ENCODE data around the gene INSRR. TPM values are rescaled to one million over a fixed set of nuclear protein-coding genes. Genes with fewer than 3 reads are reported as not detected.

INSRR gene
- total and polyA plus RNA-seq, 3 donors from 2014 or later: 1.5 to 7.0 (median 6.4) TPM

DNA sequence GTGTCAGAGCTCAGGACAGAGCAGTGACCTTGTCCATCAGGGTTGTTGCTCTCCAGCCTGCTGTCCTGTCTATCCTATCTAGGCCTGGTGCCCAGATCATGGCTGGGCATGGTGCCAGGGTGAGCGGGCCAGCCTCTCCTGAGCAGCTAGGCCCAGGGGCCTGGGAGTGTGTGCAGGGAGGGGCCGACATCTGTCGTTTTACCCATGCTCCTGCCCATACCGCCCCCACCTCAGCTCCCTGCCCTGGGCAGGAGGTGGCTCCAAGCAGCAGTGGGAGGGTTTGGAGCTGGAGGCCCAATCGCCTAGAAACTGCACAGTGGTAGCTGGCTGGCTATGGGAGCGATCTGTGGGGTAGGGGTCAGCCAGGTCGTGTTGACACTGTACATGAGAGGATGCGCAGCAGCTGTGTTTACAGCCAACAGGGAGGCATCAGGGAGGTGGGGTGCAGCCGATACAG, 6.5 kb downstream of the INSRR start:
- Histone ChIP-seq H3K27me3 (no peaks in the 10 kb centered on the region), H3K27ac (no peak overlapping the region), H3K4me1 (peaks cover 12% of the 10 kb centered on the region), H3K36me3 (ENCODE audit: low read depth, missing control alignments) (no peaks in the 10 kb centered on the region), H3K9me3 (no peaks in the 10 kb centered on the region), H3K4me3 (no peak overlapping the region)
- intact Hi-C loops (cut with DNase I; ENCODE audit: low total_unique reads): no loop called here
- 37% methylated on average over 9 of the region's 9 CpGs; no CpG with 5 or more reads in 1 of the 2 donors for WGBS, 2 donors
- DNase-seq: peak; percentile 94
- TF ChIP-seq POLR2A (IDR thresholded peaks at IDR 0.05) (no peak), CTCF (IDR thresholded peaks at IDR 0.05) (no peak)

- intact Hi-C loops (cut with DNase I; ENCODE audit: low total_unique reads): no loop called here
- peak; percentile 50 for DNase-seq
- WGBS, 2 donors: 67 to 84% methylated on average over 7 to 17 of the region's 17 CpGs
- Histone ChIP-seq H3K4me3 (no peak overlapping the region), H3K36me3 (ENCODE audit: low read depth, missing control alignments) (no peaks in the 10 kb centered on the region), H3K4me1 (peaks cover 9% of the 10 kb centered on the region), H3K9me3 (no peaks in the 10 kb centered on the region), H3K27ac (no peak overlapping the region), H3K27me3 (no peaks in the 10 kb centered on the region)
- TF ChIP-seq CTCF (IDR thresholded peaks at IDR 0.05) (no peak), POLR2A (IDR thresholded peaks at IDR 0.05) (no peak)
Measured at GRCh38 chr1:156851779-156852417, 7.0 kb downstream of the INSRR start.

DNA sequence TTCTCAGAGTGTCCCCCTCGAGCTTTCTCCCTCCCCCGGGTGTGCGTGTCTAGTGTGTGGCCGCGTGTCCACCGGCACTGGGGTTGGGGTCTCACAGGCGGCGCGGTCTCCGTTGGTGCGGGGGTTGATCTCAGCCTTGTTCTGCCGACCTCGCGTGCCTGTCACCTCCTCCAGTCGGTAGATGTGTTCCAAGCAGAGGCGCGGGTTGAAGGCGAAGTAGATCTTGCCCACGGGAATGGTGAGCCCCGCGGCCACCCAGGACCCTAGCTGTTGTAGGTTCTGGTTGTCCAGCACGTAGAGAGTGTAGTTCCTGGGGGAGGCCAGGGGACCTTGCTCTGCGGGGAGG, 9.8 kb downstream of the INSRR start:
- Histone ChIP-seq H3K27ac (no peak overlapping the region), H3K4me3 (peak overlapping the region in 1 of 2 donors; percentile 3), H3K36me3 (ENCODE audit: low read depth, missing control alignments) (no peaks in the 10 kb centered on the region), H3K4me1 (peaks cover 9% of the 10 kb centered on the region), H3K9me3 (no peaks in the 10 kb centered on the region), H3K27me3 (no peaks in the 10 kb centered on the region)
- TF ChIP-seq POLR2A (IDR thresholded peaks at IDR 0.05): no peak
- no peak for TF ChIP-seq CTCF (IDR thresholded peaks at IDR 0.05)
- intact Hi-C loops (cut with DNase I; ENCODE audit: low total_unique reads): no loop called here
- no peak for DNase-seq
- 30% methylated on average over 14 of the region's 23 CpGs; no CpG with 5 or more reads in 1 of the 2 donors for WGBS, 2 donors

DNA sequence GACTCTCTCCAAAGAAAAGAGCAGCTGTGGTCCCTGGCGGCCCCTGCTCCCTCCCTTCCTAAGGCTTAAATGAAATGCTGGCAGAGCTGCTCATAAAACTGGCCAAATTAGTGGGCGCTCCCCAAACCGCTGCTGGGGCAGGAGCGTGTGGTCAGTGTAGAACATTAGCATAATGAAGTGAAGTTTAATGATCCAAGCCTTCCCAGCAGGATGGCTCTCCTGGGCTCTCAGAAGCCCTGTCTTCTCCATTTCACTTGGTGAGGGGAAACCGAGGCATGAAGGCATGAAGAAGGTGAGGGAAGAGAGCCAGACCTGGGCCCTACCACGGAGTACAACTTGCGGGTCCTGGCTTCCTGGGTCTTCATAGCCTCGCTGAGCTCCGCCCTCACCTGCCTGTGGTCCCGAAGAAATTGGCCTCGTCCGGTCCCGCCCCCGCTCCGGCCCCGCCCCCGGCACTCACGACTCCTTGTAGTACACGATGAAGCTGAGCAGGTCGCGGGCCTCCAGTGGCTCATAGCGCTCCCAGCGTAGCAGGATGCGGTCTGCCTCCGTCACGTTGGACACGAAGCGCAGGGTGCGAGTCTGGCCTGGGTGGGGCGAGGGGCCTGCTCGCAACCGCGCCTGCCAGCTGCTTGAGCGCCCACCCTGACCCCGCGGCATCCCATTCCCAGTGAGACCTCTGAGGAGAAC, 10.3 kb downstream of the INSRR start:
- no peak overlapping the region for H3K27ac ChIP-seq
- no peaks in the 10 kb centered on the region for H3K9me3 ChIP-seq
- intact Hi-C loops (cut with DNase I; ENCODE audit: low total_unique reads): no loop called here
- 17 to 23% methylated on average over 19 to 36 of the region's 36 CpGs for WGBS, 2 donors
- TF ChIP-seq POLR2A (IDR thresholded peaks at IDR 0.05) (no peak), CTCF (IDR thresholded peaks at IDR 0.05) (no peak)
- no peaks in the 10 kb centered on the region for H3K27me3 ChIP-seq
- peak; percentile 43 for DNase-seq
- peak overlapping the region in 1 of 2 donors; percentile 3 for H3K4me3 ChIP-seq
- no peaks in the 10 kb centered on the region for H3K36me3 ChIP-seq (ENCODE audit: low read depth, missing control alignments)
- H3K4me1 ChIP-seq: peaks cover 9% of the 10 kb centered on the region
